ENCODE measurements around the gene RGL2. TPM values are rescaled to one million over a fixed set of nuclear protein-coding genes. Genes with fewer than 3 reads are reported as not detected.
A peak's percentile ranks its signal among the peaks of the same experiment; 100 is the strongest.

Gene RGL2
- polyA plus RNA-seq, 3 donors: 14.9 to 145 (median 15.5) TPM

DNA sequence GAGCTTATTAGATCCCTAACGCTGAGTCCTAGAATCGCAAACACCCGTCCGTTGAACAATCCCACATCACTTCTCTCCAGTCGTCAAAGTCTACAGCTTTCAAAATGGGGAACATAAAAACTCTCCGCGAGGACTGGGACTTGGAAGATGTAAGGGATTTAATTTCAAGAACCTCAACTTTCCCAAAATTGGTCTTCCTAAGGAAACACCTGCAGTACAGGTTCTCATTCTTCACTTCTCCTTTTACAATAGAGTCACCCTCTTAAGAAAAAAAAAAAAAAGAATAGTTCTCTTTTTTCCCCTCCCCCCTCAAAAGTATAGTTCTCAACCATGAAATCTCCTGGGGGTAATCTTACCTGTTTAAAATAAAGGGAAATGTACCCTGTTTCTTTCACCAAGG, 25.4 kb upstream of the RGL2 start:
- Histone ChIP-seq H3K4me1 (ENCODE audit: control insufficient read depth in 1 of 2, insufficient read depth in 2 of 2, low read length in 2 of 2) (peaks cover 36 to 46% of the 10 kb centered on the region in 2 donors), H3K27ac (ENCODE audit: low read depth in 1 of 2, low read length in 2 of 2) (peak overlapping the region; percentile 84 to 97), H3K9me3 (replicated peaks in 1 of 2; ENCODE audit: control insufficient read depth in 1 of 2, insufficient read depth in 1 of 2, low read length in 2 of 2) (no peaks in the 10 kb centered on the region), H3K36me3 (replicated peaks in 1 of 2; ENCODE audit: control insufficient read depth in 1 of 2, insufficient read depth in 2 of 2, low read length in 2 of 2) (peaks cover 22 to 24% of the 10 kb centered on the region in 2 donors), H3K4me3 (replicated peaks in 1 of 3; ENCODE audit: low read depth in 2 of 3, low read length in 3 of 3) (peak overlapping the region; percentile 78 to 95 (median 86)), H3K27me3 (ENCODE audit: control insufficient read depth in 2 of 2, insufficient read depth in 2 of 2, low read length in 2 of 2) (no peaks in the 10 kb centered on the region), H4K20me1 (ENCODE audit: insufficient read depth, low read length) (peaks cover 26% of the 10 kb centered on the region), H3K4me2 (replicated peaks; ENCODE audit: extremely low read depth, low read length, poor library complexity, severe bottlenecking) (peak overlapping the region; percentile 100), H3K79me2 (ENCODE audit: insufficient read depth, low read length) (peaks cover 37% of the 10 kb centered on the region), H3K9ac (ENCODE audit: insufficient read depth, low read length, poor library complexity, severe bottlenecking) (peak overlapping the region; percentile 82), H2AFZ (ENCODE audit: insufficient read depth, low read depth, low read length, poor library complexity, severe bottlenecking) (peak overlapping the region; percentile 84)
- TF ChIP-seq, protein P1, sequence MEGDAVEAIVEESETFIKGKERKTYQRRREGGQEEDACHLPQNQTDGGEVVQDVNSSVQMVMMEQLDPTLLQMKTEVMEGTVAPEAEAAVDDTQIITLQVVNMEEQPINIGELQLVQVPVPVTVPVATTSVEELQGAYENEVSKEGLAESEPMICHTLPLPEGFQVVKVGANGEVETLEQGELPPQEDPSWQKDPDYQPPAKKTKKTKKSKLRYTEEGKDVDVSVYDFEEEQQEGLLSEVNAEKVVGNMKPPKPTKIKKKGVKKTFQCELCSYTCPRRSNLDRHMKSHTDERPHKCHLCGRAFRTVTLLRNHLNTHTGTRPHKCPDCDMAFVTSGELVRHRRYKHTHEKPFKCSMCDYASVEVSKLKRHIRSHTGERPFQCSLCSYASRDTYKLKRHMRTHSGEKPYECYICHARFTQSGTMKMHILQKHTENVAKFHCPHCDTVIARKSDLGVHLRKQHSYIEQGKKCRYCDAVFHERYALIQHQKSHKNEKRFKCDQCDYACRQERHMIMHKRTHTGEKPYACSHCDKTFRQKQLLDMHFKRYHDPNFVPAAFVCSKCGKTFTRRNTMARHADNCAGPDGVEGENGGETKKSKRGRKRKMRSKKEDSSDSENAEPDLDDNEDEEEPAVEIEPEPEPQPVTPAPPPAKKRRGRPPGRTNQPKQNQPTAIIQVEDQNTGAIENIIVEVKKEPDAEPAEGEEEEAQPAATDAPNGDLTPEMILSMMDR (IDR thresholded peaks at IDR 0.05): no peak
- Mint-ChIP-seq H3K27ac (peak overlapping the region in 6 of 7 donors; percentile 94 to 99 (median 96)), H3K4me3 (peak overlapping the region; percentile 90 to 98), H3K4me1 (peaks cover 45% of the 10 kb centered on the region), H3K36me3 (peaks cover 21 to 23% of the 10 kb centered on the region in 2 donors), H3K9me3 (no peaks in the 10 kb centered on the region), H3K27me3 (ENCODE audit: low read depth in 3 of 3) (peaks cover 0 to 4% (median 3%) of the 10 kb centered on the region in 3 donors)
- intact Hi-C loops (cut with micrococcal nuclease): no loop called here
- peak in 2 of 3 donors; percentile 20 to 31 for DNase-seq
- no CpG with 5 or more reads among the region's 7 CpGs for WGBS (ENCODE audit: insufficient coverage)

DNA sequence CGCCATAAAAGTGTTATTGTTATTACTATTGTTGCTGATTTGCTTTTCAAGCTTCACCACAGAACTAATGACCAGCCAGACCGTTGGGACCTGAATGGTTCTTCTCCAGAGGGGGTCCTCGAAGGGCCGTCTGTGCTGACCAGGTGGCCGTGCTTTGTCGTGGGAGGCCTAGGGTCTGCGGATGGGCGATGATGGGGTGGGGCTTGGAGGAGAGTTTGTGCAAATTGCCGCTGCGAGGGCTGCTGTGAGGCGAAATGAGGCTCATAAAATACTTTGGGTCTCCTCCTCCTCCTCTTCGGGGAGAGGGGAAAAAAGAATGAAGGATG, 24.8 kb upstream of the RGL2 start:
- peaks cover 26 to 29% of the 10 kb centered on the region in 2 donors for H3K36me3 Mint-ChIP-seq
- peaks cover 0 to 1% (median 0%) of the 10 kb centered on the region in 7 donors for H3K9me3 Mint-ChIP-seq
- H3K27ac Mint-ChIP-seq: peak overlapping the region; percentile 94 to 99 (median 97)
- peak overlapping the region; percentile 90 to 98 for H3K4me3 Mint-ChIP-seq
- H3K4me1 Mint-ChIP-seq: peaks cover 50% of the 10 kb centered on the region
- H3K79me2 ChIP-seq (ENCODE audit: insufficient read depth, low read length): peaks cover 43% of the 10 kb centered on the region
- intact Hi-C loops (cut with micrococcal nuclease): no loop called here
- H3K27ac ChIP-seq (ENCODE audit: low read depth in 1 of 2, low read length in 2 of 2): peak overlapping the region; percentile 84 to 97
- H3K36me3 ChIP-seq (replicated peaks in 1 of 2; ENCODE audit: control insufficient read depth in 1 of 2, insufficient read depth in 2 of 2, low read length in 2 of 2): peaks cover 27 to 29% of the 10 kb centered on the region in 2 donors
- TF ChIP-seq, protein P1 (IDR thresholded peaks at IDR 0.05): no peak
- peaks cover 0 to 2% (median under 1%) of the 10 kb centered on the region in 3 donors for H3K27me3 Mint-ChIP-seq (ENCODE audit: low read depth in 3 of 3)
- no peaks in the 10 kb centered on the region for H3K9me3 ChIP-seq (replicated peaks in 1 of 2; ENCODE audit: control insufficient read depth in 1 of 2, insufficient read depth in 1 of 2, low read length in 2 of 2)
- peaks cover 32% of the 10 kb centered on the region for H4K20me1 ChIP-seq (ENCODE audit: insufficient read depth, low read length)
- 0% methylated on average over 3 of the region's 12 CpGs for WGBS (ENCODE audit: insufficient coverage)
- peak overlapping the region; percentile 100 for H3K4me2 ChIP-seq (replicated peaks; ENCODE audit: extremely low read depth, low read length, poor library complexity, severe bottlenecking)
- H3K4me3 ChIP-seq (replicated peaks in 1 of 3; ENCODE audit: low read depth in 2 of 3, low read length in 3 of 3): peak overlapping the region; percentile 78 to 95 (median 86)
- no peaks in the 10 kb centered on the region for H3K27me3 ChIP-seq (ENCODE audit: control insufficient read depth in 2 of 2, insufficient read depth in 2 of 2, low read length in 2 of 2)
- H2AFZ ChIP-seq (ENCODE audit: insufficient read depth, low read depth, low read length, poor library complexity, severe bottlenecking): peak overlapping the region; percentile 84
- H3K4me1 ChIP-seq (ENCODE audit: control insufficient read depth in 1 of 2, insufficient read depth in 2 of 2, low read length in 2 of 2): peaks cover 41 to 51% of the 10 kb centered on the region in 2 donors
- peak overlapping the region; percentile 82 for H3K9ac ChIP-seq (ENCODE audit: insufficient read depth, low read length, poor library complexity, severe bottlenecking)
- no peak for DNase-seq

Measured in CD14-positive monocyte (primary cell).